ENCODE measurements around the gene FAM110D.

Gene FAM110D

DNA sequence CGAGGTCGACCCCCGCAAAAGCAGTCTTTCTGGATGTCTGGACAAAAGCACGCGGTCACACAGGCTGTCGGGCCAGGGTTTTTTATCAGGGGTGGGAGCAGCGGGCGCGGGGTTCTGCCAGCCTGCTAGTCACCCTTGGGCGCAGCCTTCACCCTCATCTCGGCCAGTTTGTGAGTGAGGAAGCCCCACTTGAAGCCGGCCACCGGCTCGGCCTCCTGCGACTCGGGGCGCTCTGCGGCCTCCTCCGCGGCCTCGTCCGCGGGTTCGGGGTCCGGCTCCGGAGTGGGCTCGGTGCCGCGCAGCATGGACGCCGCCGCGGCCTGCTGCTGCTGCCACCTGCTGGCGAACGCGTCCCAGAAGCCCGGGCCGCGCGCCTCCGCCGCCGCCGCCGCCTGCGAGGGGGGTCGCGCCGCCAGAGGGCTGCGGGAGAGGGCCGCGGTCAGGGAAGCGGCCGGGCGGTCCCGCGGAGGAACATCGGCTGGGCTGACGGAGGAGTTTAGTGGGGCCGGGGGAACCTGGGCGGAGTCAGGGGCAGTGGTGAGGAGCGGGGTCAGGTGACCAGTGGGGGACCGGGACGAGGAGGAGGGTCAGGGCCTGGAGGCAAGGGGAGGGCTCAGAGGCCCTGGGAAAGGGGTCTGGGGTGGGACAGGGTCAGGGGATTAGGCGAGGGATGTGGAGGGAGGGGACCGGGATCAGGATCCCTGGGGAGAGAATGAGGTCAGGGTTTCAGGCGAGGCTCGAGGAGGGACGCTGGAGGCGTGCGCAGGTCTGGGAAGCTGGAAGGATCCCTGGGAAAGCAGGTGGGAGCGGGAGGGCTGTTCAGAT lies 5.4 kb downstream of the FAM110D start:
- DNase-seq, result no peak

DNA sequence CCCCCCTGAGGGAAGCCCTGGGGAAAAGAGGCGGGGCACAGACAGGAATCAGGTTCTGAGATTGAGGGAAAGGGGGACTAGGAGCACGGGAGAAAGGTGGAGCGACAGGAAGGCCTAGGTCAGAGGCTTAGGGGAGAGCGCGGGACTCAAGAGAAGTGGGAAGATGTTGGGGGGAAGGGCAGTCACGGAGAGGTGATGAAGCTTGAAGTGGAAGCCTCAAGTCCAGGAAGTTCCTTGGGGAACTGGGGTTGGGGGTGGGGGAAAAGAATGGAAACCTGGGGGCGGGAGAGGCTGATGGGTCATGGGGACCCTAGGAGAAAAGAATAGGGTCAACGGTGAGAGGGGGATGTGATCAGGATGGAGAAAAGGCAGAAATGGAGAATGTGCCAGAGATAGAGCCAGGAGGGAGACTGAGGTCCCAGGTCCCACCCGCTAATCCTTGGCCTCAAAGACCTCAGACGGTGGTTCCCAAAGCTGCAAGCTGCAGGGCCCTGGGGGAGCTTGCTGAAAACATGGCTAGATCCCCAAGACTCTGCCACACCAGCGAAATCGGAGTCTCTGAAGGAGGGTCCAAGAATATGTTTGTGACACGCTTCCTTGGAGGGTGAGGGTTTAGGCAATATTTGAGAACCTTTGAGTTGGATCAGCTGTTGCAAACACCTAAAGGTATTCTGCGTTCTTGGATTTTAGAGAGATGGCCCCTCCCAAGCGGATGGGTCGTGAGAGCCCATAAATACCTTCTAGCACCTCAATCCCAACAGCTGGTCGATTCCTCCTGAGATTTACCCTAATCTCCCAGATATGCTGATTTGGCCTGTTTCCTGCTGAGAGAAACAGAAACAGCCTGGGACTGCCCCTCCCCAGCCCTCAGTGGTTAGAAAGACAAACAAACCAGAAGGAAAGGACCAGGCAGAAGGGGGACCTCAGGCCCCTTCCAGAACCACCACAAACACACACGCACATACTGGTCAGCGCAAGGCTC lies 6.3 kb downstream of the FAM110D start:
- no peak for DNase-seq

DNA sequence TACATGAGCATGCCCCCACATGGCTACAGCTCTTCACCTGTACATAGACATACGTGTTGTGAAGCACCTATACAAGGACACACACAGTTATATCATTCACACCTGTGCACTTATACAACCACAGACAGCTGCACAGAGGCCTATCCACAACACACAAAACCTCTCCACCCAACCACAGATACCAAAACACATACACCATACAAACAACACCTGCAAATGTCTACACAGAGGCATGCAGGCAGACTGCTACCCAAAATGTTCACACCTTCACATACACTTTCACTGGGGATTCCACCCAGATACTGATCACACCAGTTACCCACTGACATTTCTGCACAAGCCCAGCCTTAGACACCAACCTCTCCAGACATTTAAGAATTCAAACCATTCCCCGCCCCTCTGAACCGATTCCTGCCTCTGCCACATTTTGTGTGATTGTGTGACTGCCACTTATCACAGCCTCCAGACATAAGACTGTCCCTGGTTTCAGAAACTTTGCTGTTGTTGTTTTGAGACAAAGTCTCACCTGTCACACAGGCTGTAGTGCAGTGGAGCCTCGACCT lies 7.9 kb downstream of the FAM110D start:
- DNase-seq, result no peak

- no peak for DNase-seq
Observed at GRCh38 chr1:26168410-26169197, 9.7 kb downstream of the FAM110D start, which contains the start of gene C1orf232. TSS of gene C1orf232 (minus strand) at chr1:26168963. CDS start at chr1:26168499, 464 bp downstream.

DNA sequence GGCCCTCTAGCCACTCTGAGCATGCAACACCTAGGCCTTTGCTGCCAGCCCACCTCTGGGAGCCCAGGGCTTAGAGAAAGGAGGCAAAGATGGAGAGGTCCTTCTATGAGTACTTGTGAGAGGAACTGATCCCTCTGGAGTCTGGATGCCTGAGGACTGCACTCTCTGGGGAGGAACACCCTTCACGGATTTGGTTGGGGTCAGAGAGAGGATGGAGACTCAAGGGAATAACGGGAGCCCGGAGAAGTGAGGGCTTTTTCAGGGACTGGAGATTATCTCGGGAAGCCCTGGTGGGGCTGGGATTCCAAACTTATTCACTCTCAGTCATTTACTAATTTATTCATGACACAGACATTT lies 10.3 kb downstream of the FAM110D start:
- no peak for DNase-seq

DNA sequence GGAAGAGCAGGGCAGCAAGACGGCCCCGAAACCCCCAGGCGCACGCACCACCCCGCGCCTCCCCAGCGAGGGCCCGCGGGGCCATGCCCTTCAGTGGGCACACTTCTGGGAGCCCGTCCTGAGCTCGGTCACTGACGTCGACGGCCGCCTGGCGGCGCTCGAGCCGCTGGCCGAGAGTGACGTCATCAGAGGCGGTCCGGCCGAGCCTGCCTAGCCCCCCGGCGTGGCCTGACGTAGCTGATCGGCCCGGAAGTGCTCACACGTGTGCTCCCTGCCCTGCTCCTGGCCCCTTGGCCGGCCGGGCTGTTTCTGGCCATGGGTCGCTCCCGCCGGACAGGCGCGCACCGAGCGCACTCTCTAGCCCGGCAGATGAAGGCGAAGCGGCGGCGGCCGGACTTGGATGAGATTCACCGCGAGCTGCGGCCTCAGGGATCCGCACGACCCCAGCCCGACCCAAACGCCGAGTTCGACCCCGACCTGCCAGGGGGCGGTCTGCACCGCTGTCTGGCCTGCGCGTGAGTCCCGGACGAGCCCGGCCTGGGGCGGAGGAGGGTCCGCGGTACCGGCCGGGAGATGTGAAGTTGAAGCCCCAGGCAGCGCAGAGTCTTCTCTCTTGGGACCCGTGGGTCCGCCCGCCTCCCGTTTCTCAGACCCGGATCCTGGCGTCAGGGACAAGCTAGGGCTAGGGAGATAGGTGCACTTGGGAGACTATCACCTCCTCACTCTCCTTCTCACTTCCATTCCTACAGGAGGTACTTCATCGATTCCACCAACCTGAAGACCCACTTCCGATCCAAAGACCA lies 11.0 kb downstream of the FAM110D start, which contains the start of gene ZNF593:
Gene ZNF593 (plus strand): TSS at position 240 of the 803 bp plus-strand sequence. CDS start 76 bp downstream, at position 316.
- DNase-seq, result peak; percentile 43

DNA sequence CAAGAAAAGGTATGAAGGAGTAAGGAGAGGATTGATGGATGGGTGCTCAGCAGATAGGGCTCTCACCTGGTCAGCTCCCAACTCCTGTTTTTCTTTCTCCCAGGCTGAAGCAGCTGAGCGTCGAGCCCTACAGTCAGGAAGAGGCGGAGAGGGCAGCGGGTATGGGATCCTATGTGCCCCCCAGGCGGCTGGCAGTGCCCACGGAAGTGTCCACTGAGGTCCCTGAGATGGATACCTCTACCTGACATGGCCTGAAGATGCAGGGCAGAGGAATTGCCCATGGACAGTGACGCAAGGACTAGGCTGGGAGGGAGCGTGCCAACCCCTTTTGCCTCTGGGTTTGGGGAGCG lies 11.6 kb downstream of the FAM110D start:
- DNase-seq, result no peak

- DNase-seq, result no peak
Observed at GRCh38 chr1:26171084-26172072, 12.5 kb downstream of the FAM110D start, which contains the start of gene ZNF593OS. TSS of gene ZNF593OS (minus strand) at chr1:26171832. CDS start at chr1:26171661, 171 bp downstream.

DNA sequence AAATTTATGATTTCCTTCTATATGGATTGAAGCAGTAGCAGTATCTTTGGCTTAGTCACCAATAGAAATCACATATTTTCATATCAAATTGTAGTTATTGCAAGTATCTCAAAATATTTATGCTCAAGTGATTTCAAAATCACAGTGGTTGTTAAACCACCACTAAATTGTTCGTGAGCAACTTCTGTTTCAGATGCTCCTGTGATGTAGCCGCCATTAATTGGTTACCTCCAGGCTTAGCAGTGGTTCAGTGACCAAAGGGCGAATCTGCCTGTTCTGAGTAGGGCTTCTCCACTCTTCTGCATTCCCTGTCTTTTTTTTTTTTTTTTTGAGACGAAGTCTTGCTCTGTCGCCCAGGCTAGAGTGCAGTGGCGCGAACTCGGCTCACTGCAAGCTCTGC lies 16.5 kb downstream of the FAM110D start:
- DNase-seq, result no peak

GRCh38 chr1:26177182-26177684 lies 18.4 kb downstream of the FAM110D start, which contains the start of gene CNKSR1:
TSS of gene CNKSR1 (plus strand) at chr1:26177491. CDS start at chr1:26177548, 57 bp downstream.
- no peak for DNase-seq

- DNase-seq, result no peak
Observed at GRCh38 chr1:26180010-26180506, 21.2 kb downstream of the FAM110D start.

DNA sequence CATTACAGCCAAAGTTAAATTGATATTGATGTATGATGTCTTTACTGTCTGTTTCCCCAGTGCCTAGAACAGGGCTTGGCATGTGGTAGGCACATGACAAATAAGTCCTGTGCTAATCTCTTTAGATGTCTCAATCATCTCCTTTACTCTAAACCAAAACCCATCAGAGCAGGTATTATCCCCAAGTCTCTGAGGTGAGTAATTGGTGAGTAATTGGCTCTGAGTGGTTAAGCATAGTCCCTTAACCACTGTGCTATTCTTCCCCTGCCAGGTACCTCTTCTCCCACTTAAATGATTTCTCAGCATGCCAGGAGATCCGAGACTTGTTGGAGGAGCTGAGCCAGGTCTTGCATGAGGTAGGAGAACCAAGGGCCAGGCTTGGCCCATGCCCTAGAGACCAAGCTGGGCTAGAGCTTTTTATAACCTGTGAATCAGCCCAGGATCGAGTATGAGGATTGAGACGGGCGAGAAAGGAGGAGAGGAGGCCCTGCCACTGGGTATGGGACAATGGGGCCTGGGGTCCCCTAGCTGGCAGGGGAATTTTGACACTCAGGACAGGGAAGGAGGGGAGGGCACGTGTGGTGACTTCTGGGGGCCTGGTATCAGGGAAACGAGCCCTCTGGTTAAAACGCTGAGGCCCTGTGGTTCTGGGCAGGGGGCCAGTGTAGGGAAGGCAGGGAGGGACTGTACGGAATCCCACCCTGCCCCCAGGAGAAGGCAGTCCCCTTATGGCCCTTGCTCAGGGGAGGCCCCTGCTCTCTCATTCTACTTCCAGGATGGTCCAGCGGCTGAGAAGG lies 22.9 kb downstream of the FAM110D start:
- no peak for DNase-seq

GRCh38 chr1:26182383-26182696 lies 23.5 kb downstream of the FAM110D start:
- DNase-seq, result no peak

GRCh38 chr1:26184086-26184485 lies 25.2 kb downstream of the FAM110D start:
- DNase-seq, result no peak

DNA sequence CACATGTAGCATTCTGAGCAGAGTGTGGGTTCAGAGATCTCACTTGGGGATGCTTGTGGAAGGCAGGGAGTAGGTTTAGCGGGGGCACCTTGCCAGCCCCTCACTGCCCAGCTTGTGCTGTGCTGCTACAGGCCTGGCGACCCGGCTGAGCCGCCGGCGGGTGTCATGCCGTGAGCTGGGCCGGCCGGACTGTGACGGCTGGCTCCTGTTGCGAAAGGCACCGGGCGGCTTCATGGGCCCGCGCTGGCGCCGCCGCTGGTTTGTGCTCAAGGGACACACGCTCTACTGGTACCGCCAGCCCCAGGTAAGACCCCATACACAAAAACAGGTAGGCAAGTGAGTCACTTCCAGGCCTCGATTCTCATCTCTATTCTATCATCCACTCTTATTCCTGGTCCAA lies 26.0 kb downstream of the FAM110D start:
- no peak for DNase-seq

GRCh38 chr1:26187882-26188281 lies 29.0 kb downstream of the FAM110D start:
- DNase-seq, result no peak

- DNase-seq, result no peak
Observed at GRCh38 chr1:26188477-26188876, 29.6 kb downstream of the FAM110D start.

- no peak for DNase-seq
Observed at GRCh38 chr1:26189331-26189730, 30.5 kb downstream of the FAM110D start.

GRCh38 chr1:26189751-26190275 lies 30.9 kb downstream of the FAM110D start:
- no peak for DNase-seq

All from NCI-H748 treated with DMSO at 0.1 percent for 48 hours (cell line).